Measurements from ENCODE around the gene POLR1E.

DNA sequence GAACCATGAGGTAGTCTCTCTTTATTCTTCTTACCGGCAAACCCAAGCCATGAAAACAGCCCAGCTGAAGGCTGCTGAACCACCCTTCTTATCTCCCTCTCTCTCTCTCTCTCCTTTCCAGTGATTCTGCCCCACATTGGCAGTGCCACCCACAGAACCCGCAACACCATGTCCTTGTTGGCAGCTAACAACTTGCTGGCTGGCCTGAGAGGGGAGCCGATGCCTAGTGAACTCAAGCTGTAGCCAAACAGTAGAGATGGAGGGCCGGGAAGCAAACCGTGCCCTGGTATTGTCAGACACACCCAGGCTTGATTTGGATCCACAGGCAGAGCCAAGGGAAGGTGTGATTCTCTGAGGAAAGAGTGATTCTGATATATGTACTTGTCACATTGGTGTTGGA, 49.2 kb upstream of the POLR1E start:
- TF ChIP-seq CTCF (IDR thresholded peaks at IDR 0.05; ENCODE audit: insufficient read depth, low read length, poor library complexity, severe bottlenecking) (no peak), EZH2phosphoT487 (conservative IDR thresholded peaks at IDR 0.05; ENCODE audit: low read length) (no peak)

Data from SU-DHL-6 (cell line).